ENCODE measurements around the gene PPEF2. TPM values are rescaled to one million over a fixed set of nuclear protein-coding genes. Genes with fewer than 3 reads are reported as not detected.
A peak's percentile ranks its signal among the peaks of the same experiment; 100 is the strongest.
"Not testable (repeated sequence)": the region's sequence is repeated elsewhere in the genome, so short reads cannot be mapped to it uniquely, and the experiment has no call there.

Gene PPEF2
- total RNA-seq, 1 experiment from 2014 or later = not detected

GRCh38 chr4:75848171-75848760 lies 54.0 kb downstream of the PPEF2 start:
- H3K36me3 ChIP-seq (ENCODE audit: low read depth); BruUV-seq (replicated peaks); H3K9me2 ChIP-seq (ENCODE audit: insufficient read depth); H3K9me3 ChIP-seq (ENCODE audit: insufficient read depth, low read depth); H3K79me2 ChIP-seq (ENCODE audit: low read depth); intact Hi-C loops (cut with micrococcal nuclease; ENCODE audit: unreplicated experiment); H3K27ac ChIP-seq; H3K27me3 ChIP-seq (ENCODE audit: insufficient read depth, low read depth); H4K20me1 ChIP-seq (ENCODE audit: insufficient read depth): not testable (repeated sequence)
- Histone ChIP-seq H3K4me3 (peak overlapping the region; percentile 28; the same call in 1 of the 2 replicates), H3K4me1 (replicated peaks; ENCODE audit: insufficient read depth) (peaks cover 17% of the 10 kb centered on the region), H2AFZ (0 out of 2 replicates have a peak overlapping the region, but pooled peaks have one; percentile 49), H3K4me2 (peak overlapping the region; percentile 68), H3F3A (ENCODE audit: insufficient read depth, low read depth) (peaks cover 15% of the 10 kb centered on the region)
- peak; percentile 21 to 73 for DNase-seq
- ChIA-PET CTCF (interaction anchor here (0.6 to 0.7 kb wide), 3 partner anchors 17 to 335 kb away, joined by 3 to 7 read pairs (median 7); no protein-coding TSS in a partner anchor), POLR2A (ENCODE audit: unreplicated experiment) (interaction anchor here (0.5 to 0.7 kb wide), 2 partner anchors 124 to 136 kb away, joined by 3 to 5 read pairs; partner anchors contain the start of gene USO1)
- TF ChIP-seq CTCF (conservative IDR thresholded peaks at IDR 0.05) = peak; percentile 68

GRCh38 chr4:75845992-75846391 lies 56.3 kb downstream of the PPEF2 start:
- Histone ChIP-seq H3K9me2 (ENCODE audit: insufficient read depth) (no peaks in the 10 kb centered on the region), H3K27ac (no peak overlapping the region), H3K79me2 (ENCODE audit: low read depth) (no peaks in the 10 kb centered on the region), H3K27me3 (ENCODE audit: insufficient read depth, low read depth) (no peaks in the 10 kb centered on the region), H3K4me2 (no peak overlapping the region), H3K36me3 (ENCODE audit: low read depth) (no peaks in the 10 kb centered on the region), H3K4me3 (no peak overlapping the region), H3F3A (ENCODE audit: insufficient read depth, low read depth) (peaks cover 15% of the 10 kb centered on the region), H4K20me1 (ENCODE audit: insufficient read depth) (no peaks in the 10 kb centered on the region), H3K9me3 (ENCODE audit: insufficient read depth, low read depth) (no peaks in the 10 kb centered on the region), H3K4me1 (replicated peaks; ENCODE audit: insufficient read depth) (peaks cover 23% of the 10 kb centered on the region), H2AFZ (no peak overlapping the region)
- CTCF ChIA-PET = no interaction called here
- POLR2A ChIA-PET (ENCODE audit: unreplicated experiment) = no interaction called here
- TF ChIP-seq EZH2 (IDR thresholded peaks at IDR 0.05; ENCODE audit: low read depth) (no peak), CTCF (conservative IDR thresholded peaks at IDR 0.05) (no peak)
- intact Hi-C loops (cut with micrococcal nuclease; ENCODE audit: unreplicated experiment) = no loop called here
- DNase-seq = no peak
- no TSS peak for BruUV-seq (replicated peaks)

- peaks cover 23% of the 10 kb centered on the region for H3K4me1 ChIP-seq (replicated peaks; ENCODE audit: insufficient read depth)
- peaks cover 15% of the 10 kb centered on the region for H3F3A ChIP-seq (ENCODE audit: insufficient read depth, low read depth)
- ChIA-PET POLR2A (ENCODE audit: unreplicated experiment) (no interaction called here), CTCF (no interaction called here)
- H3K4me3 ChIP-seq = no peak overlapping the region
- no peaks in the 10 kb centered on the region for H3K27me3 ChIP-seq (ENCODE audit: insufficient read depth, low read depth)
- intact Hi-C loops (cut with micrococcal nuclease; ENCODE audit: unreplicated experiment) = no loop called here
- no TSS peak for BruUV-seq (replicated peaks)
- DNase-seq = peak in 1 of 2 experiments; percentile 86
- no peaks in the 10 kb centered on the region for H3K79me2 ChIP-seq (ENCODE audit: low read depth)
- peak overlapping the region; percentile 45 for H3K4me2 ChIP-seq
- no peaks in the 10 kb centered on the region for H4K20me1 ChIP-seq (ENCODE audit: insufficient read depth)
- H3K9me3 ChIP-seq (ENCODE audit: insufficient read depth, low read depth) = no peaks in the 10 kb centered on the region
- H2AFZ ChIP-seq = 0 out of 2 replicates have a peak overlapping the region, but pooled peaks have one; percentile 49
- peak overlapping the region; percentile 82 for H3K27ac ChIP-seq
- TF ChIP-seq EZH2 (IDR thresholded peaks at IDR 0.05; ENCODE audit: low read depth) = no peak
- TF ChIP-seq CTCF (conservative IDR thresholded peaks at IDR 0.05) = no peak
- H3K9me2 ChIP-seq (ENCODE audit: insufficient read depth) = no peaks in the 10 kb centered on the region
- no peaks in the 10 kb centered on the region for H3K36me3 ChIP-seq (ENCODE audit: low read depth)
Measured at GRCh38 chr4:75844151-75844662, 58.0 kb downstream of the PPEF2 start.

Data from PC-9 (cell line).